Measurements from ENCODE around the gene TDRD9.
"Not testable (repeated sequence)": the region's sequence is repeated elsewhere in the genome, so short reads cannot be mapped to it uniquely, and the experiment has no call there.

TDRD9 gene

GRCh38 chr14:103928011-103928890 is at the start of gene TDRD9:
Gene TDRD9 (plus strand): TSS chr14:103928456. CDS start chr14:103928510, 54 bp downstream.
- DNase-seq = no peak

GRCh38 chr14:103879118-103879569 is 49.1 kb upstream of the TDRD9 start:
- DNase-seq = no peak

DNA sequence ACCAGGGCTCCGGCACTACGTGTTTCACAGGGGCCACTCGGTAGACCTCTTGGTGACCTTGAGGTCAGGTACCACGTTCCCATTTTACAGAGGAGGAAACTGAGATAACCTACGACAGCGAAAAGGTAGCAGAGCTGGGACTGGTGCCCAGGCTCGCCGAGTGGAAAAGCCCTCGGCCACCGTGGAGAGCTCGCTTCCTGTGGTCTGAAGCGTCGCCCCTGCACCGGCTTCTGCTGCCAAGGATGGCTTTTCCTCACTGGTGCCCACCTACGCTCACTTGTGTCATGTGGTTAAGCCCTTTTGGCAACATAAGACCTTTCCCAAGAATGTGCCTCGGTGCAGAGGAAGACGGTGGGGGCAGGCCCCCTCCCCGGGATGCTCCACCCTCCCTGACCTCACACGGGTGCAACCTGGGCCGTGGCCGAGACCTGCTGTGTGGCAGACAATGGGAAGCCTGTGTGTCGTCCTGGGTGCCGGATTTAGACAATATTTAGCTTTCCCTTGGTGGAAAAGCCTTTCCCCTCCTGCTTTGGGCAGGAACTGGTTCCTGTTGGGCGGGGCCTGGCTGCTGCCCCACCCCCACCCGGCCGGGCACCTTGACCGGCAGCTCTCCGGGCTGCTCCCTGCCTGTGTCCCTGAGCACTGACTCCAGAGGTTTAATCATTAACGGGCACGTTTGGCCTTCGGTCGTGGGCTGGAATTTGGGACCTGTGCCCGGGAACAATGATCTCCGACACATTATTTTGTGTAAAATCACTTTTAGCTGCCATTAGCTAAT is 48.5 kb upstream of the TDRD9 start:
- no peak for DNase-seq

DNA sequence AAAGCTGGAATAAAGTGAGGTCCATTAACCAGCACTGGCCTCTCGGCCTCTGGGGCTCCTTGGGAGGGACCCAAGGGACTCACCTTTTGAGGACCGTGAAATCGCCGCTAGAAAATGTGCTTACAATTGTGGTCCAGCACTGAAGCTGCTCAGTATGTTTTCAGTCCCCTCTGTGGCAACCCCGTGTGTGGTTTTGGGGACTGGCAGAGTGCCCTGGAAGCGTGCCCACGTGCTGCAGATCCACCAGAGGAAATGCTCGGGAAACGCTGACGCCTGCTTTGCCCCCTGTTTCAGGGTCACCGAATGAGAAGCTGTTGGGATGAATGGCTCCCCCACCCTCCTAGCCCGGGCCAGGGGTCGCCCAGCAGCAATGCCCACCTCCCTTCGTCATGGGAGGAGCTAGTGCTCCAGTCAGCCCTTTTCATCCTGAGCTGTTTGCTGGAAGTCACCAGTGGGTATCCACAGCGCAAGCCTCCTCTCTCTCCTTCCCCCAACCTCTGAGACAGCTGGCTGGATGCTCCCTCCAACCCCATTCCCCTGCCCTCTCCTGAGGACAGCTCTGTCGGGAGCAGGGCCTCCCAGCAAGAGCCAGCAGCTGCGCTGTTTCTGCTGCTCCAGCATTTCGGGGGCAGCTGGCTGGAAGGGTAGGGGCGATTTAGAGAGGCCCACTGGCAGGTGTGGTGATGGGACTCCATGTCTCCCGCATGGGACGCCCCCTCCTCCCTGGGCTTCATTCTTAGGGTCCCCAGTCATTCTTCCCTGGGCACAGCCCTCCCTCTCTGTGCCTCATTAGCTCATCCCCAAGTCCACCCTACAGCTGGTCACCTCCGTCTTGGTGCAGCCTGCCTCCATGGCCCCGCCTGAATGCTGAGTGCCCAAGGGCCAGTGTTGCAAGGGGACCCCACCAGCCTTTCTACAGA is 47.6 kb upstream of the TDRD9 start:
- DNase-seq = no peak

DNA sequence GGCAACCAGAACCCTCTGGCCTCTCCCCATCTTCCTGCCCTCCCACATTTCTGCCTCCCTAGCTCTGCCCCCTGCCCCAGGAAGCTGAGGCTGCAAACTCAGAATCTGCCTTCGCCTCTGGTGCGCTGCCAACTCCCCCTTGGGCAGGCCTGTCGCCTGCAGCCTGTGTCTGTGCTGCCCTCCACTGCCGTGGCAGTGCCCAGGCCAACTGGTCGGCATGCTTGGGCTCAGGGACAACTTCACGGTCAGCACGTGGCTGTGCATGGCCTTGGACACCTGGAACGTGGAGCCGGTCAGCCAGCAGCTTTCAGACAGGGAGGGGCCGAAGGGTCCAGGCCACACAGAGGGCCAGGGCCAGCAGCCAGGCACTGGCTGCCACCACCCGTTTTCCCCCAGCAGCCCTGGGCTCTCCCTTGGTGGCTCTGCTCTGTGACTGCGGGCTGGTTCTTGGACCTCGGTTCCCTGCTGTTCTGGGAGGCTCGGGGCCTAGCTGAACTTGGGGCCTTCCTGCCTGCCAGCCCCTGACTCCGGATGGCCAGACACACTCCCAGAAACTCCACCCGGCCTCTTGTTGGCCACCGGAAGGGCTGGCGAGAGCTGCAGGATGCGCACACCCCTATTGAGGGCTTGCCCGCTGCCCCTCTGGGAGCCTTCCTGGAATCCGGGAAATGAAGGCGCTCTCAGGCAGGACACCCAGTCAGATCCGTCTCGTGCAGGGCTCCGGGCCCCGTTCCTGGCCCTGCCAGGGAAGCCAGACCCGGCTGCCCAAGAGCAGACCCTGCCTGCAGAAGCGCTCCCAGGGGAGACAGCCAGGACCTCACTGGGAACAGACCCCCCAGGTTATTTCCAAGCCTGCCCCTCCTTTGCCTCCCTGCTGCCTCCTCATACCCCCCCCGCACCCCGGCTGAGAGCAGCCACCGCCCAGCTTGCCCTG is 46.7 kb upstream of the TDRD9 start:
- DNase-seq = no peak

DNA sequence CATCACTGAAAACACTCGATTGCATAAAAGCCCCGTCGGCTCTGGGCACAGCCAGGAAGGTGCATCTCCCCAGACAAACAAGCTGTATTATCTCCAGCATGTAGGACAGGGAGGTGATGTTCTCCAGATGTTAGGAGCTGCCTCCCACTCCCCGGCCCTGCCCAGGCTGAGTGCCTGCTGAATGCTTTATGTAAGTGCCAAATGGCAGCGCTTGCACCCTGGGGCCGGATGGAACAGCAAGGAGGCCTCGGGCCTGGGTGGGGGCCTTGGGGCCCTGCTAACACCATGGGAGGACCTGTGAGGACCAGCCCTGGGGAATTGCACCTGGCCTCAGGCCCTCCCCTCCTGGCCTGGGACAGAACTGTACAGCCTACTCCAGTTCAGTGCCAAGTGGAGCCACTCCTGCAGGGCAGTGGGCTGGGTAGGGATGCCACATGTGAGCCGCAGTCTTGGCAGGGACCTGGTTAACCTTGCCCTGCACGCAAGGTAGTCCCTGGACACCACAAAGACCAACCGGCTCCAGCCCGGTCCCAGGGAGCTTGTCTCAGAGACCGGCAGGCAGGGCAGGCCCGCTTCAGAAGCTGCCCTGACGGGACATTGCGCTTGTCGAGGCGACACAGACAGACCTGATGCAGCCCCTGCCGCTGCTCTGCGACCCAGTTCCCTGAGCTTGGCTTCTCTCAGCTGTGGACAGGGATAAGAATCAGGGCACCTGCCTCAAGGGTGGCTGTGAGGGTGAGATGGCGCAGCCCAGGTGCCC is 45.6 kb upstream of the TDRD9 start:
- no peak for DNase-seq

DNA sequence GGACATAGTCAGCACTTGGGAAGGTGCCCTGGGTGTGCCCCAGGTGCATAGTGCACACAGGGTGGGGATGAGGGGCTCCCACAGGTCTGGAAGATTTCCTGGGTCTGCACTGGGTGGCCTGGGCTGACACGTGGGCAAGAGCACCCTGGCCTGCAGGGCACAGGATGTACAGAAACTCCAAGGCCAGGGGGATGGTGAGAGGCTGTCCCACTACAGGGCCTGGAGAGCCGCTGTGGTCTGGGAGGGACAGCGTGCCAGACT is 45.1 kb upstream of the TDRD9 start:
- DNase-seq = no peak

GRCh38 chr14:103884854-103885253 is 43.4 kb upstream of the TDRD9 start:
- DNase-seq = no peak

- DNase-seq = no peak
Measured at GRCh38 chr14:103885509-103885932, 42.7 kb upstream of the TDRD9 start.

- no peak for DNase-seq
Measured at GRCh38 chr14:103886304-103887169, 41.7 kb upstream of the TDRD9 start.

- no peak for DNase-seq
Measured at GRCh38 chr14:103887170-103887501, 41.1 kb upstream of the TDRD9 start.

DNA sequence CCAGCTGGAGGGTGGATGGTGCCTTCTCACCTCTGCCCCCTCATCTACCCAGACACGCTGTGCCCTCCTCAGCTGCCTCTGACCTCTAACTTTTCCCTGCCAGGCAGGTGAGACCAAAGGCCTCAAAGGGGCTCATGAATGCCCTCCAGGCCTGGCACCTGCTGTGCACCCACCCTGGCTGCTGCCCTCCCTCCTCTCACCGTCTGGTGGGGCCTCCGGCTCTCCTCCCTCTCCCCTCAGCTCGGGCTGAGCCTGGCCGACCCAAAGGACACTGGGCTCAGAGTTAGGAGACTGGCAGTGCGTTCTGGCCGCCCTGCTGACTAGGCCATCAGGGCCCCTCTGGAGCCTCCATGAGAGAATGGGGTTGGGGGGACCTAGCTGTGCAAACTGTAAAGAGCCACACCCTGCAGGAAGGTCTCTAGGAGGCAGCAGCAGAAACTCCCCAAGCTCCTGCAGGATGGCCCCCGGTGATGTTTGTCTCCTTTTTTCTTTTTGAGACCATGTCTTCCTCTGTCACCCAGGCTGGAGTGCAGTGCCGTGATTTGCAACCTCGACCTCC is 40.6 kb upstream of the TDRD9 start:
- DNase-seq = no peak

DNA sequence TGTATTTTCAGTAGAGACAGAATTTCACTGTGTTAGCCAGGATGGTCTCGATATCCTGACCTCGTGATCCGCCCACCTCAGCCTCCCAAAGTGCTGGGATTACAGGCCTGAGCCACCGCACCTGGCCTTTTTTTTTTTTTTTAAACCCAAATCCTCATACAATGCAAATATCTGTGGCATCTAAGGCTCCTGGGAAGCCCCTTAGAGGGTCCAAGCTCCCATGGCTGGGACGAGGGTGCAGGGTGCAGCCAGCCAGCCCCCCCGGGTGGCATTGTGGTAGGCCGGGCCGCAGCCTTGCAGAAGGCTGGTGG is 39.3 kb upstream of the TDRD9 start:
- DNase-seq = not testable (repeated sequence)

GRCh38 chr14:103889313-103890051 is 38.8 kb upstream of the TDRD9 start:
- no peak for DNase-seq

- DNase-seq = no peak
Measured at GRCh38 chr14:103890052-103890371, 38.2 kb upstream of the TDRD9 start.

DNA sequence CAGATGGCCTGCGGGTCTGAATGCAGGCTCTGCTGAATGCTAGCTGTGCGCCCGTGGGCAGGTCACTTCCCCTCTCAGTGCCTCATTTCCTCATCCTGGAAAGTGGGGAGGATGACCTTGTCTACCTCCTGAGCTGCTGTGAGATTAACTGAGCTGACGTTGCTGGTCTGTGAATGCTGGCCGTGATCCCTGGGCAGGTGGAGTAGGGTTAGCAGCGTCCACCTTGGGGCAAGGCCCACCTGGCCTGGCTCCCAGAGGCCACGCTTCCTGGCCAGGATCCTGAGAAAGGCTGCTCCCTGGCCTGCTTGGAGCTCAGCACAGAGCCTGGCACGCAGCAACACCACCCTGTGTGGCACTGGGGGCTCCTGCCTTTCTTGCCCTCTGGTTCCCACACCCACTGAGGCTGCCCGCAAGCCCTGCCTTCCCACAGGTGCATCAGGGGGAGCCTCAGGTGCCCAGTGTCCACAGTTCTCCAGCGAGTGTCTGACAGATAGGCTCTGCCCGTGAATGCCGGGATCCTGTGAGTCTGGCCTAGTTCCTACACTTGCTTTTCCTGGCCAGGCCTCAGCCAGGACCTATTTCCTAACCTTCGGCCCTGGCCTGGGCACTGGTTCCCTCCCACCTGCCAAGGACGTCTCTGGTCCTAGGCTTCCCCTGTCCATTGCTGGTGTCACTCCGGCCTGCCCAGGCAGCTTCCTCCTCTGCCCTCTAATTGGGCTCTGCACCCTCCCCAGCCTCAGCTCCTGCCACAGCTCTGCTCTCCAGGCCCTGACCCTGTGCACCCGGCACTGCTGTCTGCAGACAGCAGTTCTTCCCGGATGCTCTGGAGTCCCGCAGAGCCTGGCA is 37.2 kb upstream of the TDRD9 start:
- no peak for DNase-seq

- DNase-seq = no peak
Measured at GRCh38 chr14:103891667-103892215, 36.5 kb upstream of the TDRD9 start.

DNA sequence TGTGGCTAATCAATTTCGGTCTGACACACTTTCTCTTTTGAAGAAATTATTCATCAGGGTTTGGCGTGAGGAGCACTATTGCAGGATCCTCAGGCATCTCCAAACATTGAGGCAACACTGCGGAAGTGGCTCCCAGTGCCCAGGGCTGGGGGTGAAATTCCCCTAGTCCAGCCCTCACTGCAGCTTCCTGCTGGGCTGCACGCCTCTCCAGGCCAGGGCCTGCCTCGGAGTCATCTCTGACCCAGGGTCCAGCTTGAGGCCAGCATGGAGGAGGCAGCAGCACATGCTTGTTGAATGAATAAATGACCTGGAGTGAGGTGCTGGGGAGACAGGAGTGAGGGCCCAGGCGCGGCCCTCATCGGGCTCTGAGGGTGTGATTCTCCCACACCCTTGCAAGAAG is 36.0 kb upstream of the TDRD9 start:
- DNase-seq = no peak
